Central memory CD8-positive, alpha-beta T cell (primary cell): ENCODE measurements around the gene TIMP4.

Experiments used
- ATAC-seq: fragments of 150-1000 bp; cut with Tn5 transposase; replicated peaks from 2 replicates; pipeline ENCODE4 v1.10.0; 2022; ENCODE audit warnings: mild to moderate bottlenecking, moderate FRiP score, moderate number of reproducible peaks; ENCODE audit not compliant: poor library complexity, severe bottlenecking; ENCODE audit errors: extremely low read depth
- DNase-seq, 2 donors: peaks; one replicate each; pipeline ENCODE4 v3.0.0; 2021; ENCODE audit warnings: low spot score in 2 of 2
- H3K27ac Mint-ChIP-seq: one replicate; pipeline ENCODE4 v1.8.0; 2022; ENCODE audit warnings: low read depth, mild to moderate bottlenecking, moderate library complexity, mixed read lengths
- H3K27me3 Mint-ChIP-seq: one replicate; pipeline ENCODE4 v1.8.0; 2022; ENCODE audit warnings: mixed read lengths
- H3K36me3 Mint-ChIP-seq: one replicate; pipeline ENCODE4 v1.8.0; 2022; ENCODE audit warnings: mild to moderate bottlenecking, moderate library complexity, mixed read lengths; ENCODE audit not compliant: insufficient read depth
- H3K4me1 Mint-ChIP-seq: one replicate; pipeline ENCODE4 v1.8.0; 2022; ENCODE audit warnings: mixed read lengths
- H3K4me3 Mint-ChIP-seq: one replicate; pipeline ENCODE4 v1.8.0; 2022; ENCODE audit warnings: mild to moderate bottlenecking, moderate library complexity, mixed read lengths
- H3K9me3 Mint-ChIP-seq: one replicate; pipeline ENCODE4 v1.8.0; 2022; ENCODE audit warnings: mixed read lengths

The TIMP4 gene

DNA sequence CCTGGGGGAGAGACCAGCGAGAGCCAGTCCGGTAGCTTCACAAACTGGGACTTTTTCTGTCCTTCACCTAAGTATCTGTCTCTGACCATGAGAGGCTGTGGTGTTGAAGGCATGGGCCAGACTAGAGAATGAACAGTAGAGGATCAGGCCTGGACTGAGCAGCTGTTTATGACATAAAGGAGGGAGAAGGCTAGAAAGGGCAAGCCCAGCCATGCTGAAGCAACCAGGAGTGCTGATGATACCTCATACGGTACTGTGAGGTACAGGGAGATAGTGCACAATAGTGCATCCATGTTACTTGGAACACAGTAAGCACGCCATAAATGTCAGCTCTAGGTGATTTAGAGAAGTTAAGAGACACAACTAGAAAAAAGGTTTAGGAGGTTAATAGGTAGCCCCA, 22.6 kb upstream of the TIMP4 start:
- Mint-ChIP-seq H3K27me3 (no peaks in the 10 kb centered on the region), H3K4me3 (no peak overlapping the region), H3K4me1 (no peaks in the 10 kb centered on the region), H3K36me3 (no peaks in the 10 kb centered on the region), H3K9me3 (no peaks in the 10 kb centered on the region), H3K27ac (no peak overlapping the region)
- DNase-seq = no peak
- ATAC-seq = no peak

DNA sequence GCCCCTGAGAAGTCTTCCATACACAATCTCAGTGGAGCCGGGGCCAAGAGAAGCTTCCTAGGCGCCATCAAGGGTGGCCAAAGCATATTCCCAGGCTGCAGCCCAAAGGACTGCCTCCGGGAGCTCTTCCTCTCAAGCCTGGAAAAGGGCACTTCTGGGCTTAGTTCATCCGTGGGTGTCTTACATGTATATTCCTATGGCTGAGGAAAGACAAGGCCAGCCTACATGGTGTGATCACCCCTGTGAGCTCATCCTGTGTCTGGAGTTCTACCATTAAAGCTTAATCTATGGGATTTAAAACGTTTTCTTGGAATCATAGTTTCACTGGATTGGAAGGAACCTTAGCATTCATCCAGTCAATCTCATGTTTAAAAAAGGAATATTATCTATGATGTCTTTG, 21.9 kb upstream of the TIMP4 start:
- no peak for DNase-seq
- H3K9me3 Mint-ChIP-seq = no peaks in the 10 kb centered on the region
- H3K36me3 Mint-ChIP-seq = no peaks in the 10 kb centered on the region
- H3K4me3 Mint-ChIP-seq = no peak overlapping the region
- ATAC-seq = no peak
- H3K27ac Mint-ChIP-seq = no peak overlapping the region
- no peaks in the 10 kb centered on the region for H3K27me3 Mint-ChIP-seq
- no peaks in the 10 kb centered on the region for H3K4me1 Mint-ChIP-seq

DNA sequence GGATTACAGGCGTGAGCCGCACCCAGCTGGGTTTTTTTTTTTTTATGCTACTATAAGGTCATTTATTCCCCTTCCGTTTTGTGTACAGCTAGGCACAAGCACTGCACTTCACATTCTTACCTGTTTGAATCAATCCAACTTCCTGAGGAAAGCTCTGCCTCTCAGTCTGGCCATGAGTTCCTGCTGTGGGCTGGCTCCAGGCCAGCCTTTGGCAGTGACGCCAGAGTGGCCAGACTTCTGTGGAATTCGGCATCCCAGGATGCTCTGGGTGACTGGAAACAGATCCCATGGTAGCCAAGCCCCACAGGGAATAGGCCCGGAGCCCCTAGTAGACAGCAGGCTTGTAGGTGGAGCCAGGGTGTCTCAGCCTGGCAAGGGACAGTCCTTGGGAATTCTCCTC, 21.5 kb upstream of the TIMP4 start:
- no peak overlapping the region for H3K4me3 Mint-ChIP-seq
- no peak for DNase-seq
- no peak for ATAC-seq

DNA sequence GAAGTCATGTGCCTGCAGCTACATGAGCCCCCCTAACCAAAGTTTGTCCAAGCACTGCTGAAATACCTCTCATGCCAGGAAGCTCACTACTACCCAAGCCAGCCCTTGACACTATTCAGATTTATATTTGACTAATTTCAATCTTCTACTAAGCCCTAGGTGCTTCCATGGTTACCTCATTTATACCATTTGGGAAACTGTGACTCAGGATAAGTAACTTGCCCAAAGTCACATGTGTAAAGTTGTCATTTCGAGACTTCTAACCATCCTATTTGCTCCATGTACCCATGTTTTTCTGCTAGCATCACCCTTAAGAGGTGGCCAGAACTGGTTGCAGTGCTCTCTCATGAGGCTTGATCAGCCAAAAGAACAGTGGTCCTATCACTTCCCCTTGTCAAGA, 20.7 kb upstream of the TIMP4 start:
- Mint-ChIP-seq H3K27me3 (no peaks in the 10 kb centered on the region), H3K36me3 (no peaks in the 10 kb centered on the region), H3K4me3 (no peak overlapping the region), H3K4me1 (no peaks in the 10 kb centered on the region), H3K27ac (no peak overlapping the region), H3K9me3 (no peaks in the 10 kb centered on the region)
- no peak for ATAC-seq
- no peak for DNase-seq

More for the DNA sequence above, 21.5 kb upstream of the TIMP4 start:
- H3K27me3 Mint-ChIP-seq = no peaks in the 10 kb centered on the region
- H3K27ac Mint-ChIP-seq = no peak overlapping the region
- H3K9me3 Mint-ChIP-seq = no peaks in the 10 kb centered on the region
- no peaks in the 10 kb centered on the region for H3K36me3 Mint-ChIP-seq
- H3K4me1 Mint-ChIP-seq = no peaks in the 10 kb centered on the region

DNA sequence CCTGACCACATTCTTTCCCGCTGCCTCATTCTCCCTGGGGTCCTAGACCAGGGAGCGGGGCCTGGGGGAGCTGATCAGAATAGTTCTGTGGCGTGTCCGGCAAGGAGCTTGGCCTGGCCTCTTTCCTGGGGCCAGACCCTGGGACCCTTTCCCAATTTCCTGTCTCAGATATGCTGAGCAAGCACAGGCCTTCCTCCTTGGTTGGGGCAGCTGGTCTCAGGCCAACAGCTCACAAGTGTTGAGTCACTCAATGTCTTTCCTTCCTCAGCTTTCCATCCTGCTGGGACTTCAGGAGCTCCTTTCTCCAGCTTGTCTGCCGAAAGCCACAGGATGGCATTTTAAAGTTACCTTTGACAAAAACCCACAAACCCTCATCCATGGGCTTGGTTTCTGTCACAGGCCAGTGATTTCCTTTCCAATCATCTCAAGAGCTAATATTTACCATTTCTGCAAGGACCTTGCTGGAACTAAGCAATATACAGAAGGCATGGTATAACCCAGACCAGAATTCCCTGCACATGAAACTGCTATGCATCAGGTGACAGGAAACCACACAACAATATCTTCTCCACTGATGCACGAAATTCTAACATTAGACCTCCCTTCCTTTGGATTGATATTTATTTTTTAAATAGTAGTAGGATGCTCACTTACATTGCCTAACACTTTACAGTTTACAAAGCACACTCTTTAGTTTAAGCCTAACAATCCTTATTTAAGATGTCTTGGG, 19.5 kb upstream of the TIMP4 start:
- ATAC-seq = no peak
- H3K27me3 Mint-ChIP-seq = no peaks in the 10 kb centered on the region
- no peak overlapping the region for H3K4me3 Mint-ChIP-seq
- no peak for DNase-seq
- H3K27ac Mint-ChIP-seq = no peak overlapping the region
- H3K9me3 Mint-ChIP-seq = peaks cover 3% of the 10 kb centered on the region
- no peaks in the 10 kb centered on the region for H3K36me3 Mint-ChIP-seq
- H3K4me1 Mint-ChIP-seq = no peaks in the 10 kb centered on the region

DNA sequence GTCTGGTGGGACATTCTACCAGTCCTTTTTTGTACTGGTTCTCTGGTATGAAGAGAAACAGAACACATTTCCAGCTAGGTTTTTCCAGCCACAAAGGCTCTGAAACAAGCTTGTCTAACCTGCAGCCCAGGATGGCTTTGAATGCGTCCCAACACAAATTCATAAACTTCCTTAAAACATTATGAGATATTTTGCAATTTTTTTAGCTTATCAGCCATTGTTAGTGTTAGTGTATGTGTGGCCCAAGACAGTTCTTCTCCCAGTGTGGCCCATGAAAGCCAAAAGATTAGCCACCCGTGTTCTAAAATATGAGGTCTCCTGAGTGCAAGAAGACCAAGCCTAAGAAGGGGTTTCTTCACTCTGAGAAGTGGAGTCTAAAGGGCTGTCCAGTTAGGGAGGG, 18.4 kb upstream of the TIMP4 start:
- no peaks in the 10 kb centered on the region for H3K4me1 Mint-ChIP-seq
- ATAC-seq = no peak

DNA sequence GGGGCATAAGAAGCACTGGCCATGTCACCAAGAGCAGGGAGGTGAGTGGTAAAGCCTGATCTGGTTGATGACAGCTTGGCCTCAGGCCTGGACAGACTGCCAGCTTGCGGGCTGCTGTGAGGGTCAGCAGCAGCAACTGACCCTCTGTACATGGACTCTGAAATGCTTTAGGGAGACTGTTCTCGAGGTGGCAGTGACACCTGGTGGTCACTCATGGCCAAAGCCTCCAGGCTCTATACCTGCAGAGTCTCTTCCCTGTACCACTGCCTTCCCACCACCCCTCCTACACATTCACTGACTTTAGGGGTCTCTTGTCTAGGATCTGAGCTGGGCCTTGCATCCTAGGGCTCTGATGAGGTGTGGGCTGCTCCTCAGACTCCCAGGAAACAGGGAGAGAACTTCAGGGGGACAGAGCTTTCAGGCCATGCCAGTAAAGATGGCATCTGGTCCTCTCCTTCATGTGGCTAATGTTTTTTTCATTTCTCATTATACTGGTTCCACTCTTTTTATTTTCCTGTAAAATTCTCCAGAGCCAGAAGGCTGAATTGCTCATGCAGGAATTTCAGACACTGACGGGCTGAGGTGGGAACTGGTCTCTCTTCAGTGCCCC, 17.2 kb upstream of the TIMP4 start:
- Mint-ChIP-seq H3K4me1 (no peaks in the 10 kb centered on the region), H3K27me3 (no peaks in the 10 kb centered on the region)

More for the DNA sequence above, 18.4 kb upstream of the TIMP4 start:
- Mint-ChIP-seq H3K27me3 (no peaks in the 10 kb centered on the region), H3K36me3 (no peaks in the 10 kb centered on the region), H3K27ac (no peak overlapping the region), H3K4me3 (no peak overlapping the region), H3K9me3 (peaks cover 9% of the 10 kb centered on the region)
- no peak for DNase-seq

DNA sequence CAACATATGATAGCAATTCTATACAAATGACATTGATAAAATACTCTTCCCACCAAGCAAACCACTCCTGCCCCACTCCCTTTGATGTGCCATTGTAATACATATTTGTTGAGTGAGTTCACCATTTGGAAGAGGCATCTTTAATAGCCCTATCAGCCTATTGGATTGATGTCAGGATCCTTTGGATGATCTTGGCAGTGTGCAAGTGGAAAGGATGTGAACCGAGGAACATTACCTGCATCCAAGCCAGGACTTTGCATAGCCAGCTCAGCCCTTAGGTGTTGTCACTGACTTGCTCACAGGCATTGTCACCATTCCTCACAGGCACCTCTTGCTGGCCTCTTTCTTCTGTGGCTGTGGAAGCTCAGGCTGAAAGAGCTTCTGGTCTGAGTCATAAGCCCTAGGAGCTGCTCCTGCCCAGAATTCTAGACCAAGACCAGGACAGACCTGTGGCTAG, 16.5 kb upstream of the TIMP4 start:
- ATAC-seq (no peak), DNase-seq (no peak)
- no peak overlapping the region for H3K4me3 Mint-ChIP-seq
- no peaks in the 10 kb centered on the region for H3K4me1 Mint-ChIP-seq
- no peaks in the 10 kb centered on the region for H3K27me3 Mint-ChIP-seq
- no peaks in the 10 kb centered on the region for H3K36me3 Mint-ChIP-seq
- H3K9me3 Mint-ChIP-seq = peaks cover 11% of the 10 kb centered on the region
- H3K27ac Mint-ChIP-seq = no peak overlapping the region

More for the DNA sequence above, 17.2 kb upstream of the TIMP4 start:
- peaks cover 11% of the 10 kb centered on the region for H3K9me3 Mint-ChIP-seq
- DNase-seq = no peak
- no peak overlapping the region for H3K4me3 Mint-ChIP-seq
- no peaks in the 10 kb centered on the region for H3K36me3 Mint-ChIP-seq
- ATAC-seq = no peak
- H3K27ac Mint-ChIP-seq = no peak overlapping the region

DNA sequence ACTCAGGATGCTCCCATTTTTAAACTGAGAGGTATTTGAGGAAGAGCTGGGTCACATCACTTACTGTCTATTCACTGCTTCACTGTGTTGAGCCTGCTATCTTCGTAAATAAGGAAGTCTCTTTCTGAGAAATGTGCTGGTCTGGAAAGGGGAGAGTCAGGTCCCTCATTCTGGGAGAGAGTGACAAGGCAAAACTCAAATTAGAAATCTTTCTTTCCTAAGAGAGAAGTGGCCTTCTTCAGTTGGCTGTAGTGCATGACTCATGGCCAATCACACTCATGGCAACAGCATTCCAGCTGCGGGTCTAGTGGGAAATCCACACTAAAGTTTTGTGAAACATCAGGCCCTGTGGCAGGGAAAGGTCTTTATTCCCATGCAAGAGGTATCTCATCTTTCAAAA, 11.5 kb upstream of the TIMP4 start:
- Mint-ChIP-seq H3K36me3 (no peaks in the 10 kb centered on the region), H3K4me1 (no peaks in the 10 kb centered on the region), H3K4me3 (no peak overlapping the region), H3K9me3 (peaks cover 11% of the 10 kb centered on the region), H3K27me3 (no peaks in the 10 kb centered on the region), H3K27ac (no peak overlapping the region)
- DNase-seq = no peak
- ATAC-seq = no peak

DNA sequence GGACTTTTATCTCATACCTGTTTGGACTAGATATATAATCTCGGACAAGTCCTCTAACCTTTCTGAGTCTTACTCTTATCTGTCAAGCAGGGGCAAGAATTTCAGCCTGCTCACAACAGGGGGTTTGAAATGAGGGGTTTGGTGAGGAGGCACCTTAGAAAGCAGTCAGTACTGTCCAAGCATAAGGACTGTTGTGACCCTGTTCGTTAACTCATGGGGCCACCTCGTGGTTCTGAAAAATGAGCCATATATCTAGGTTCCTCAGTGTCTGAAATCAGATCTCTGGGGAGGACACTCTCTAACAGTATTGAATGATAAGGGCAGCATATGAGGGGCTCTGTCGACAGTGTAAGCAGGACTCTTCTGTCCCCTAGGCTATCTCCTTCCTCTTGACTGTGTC, 7.2 kb upstream of the TIMP4 start:
- Mint-ChIP-seq H3K27me3 (no peaks in the 10 kb centered on the region), H3K27ac (no peak overlapping the region), H3K4me3 (no peak overlapping the region), H3K36me3 (no peaks in the 10 kb centered on the region), H3K4me1 (no peaks in the 10 kb centered on the region), H3K9me3 (no peaks in the 10 kb centered on the region)
- ATAC-seq = no peak
- DNase-seq = no peak

DNA sequence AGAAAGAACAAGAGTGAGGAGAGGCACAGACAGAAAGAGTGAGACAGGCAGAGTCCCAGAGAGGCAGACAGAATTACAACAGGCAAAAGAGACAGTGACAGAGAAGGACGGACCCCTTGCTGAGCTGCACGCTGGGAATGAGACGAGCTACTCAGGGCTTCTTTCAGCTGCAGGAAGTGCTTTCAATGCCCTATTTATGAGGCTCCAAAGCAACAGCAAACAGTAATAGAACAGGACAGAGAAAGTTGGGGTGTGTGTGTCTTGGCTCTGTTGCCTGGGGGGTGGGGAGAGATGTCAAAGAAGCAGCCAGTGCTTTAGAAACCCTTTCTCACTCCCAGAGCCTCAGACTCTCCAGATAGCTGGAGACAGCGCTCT, 502 bp upstream of the TIMP4 start:
- H3K27me3 Mint-ChIP-seq = peaks cover 28% of the 10 kb centered on the region
- H3K4me3 Mint-ChIP-seq = no peak overlapping the region
- no peak overlapping the region for H3K27ac Mint-ChIP-seq
- H3K4me1 Mint-ChIP-seq = no peaks in the 10 kb centered on the region
- no peak for ATAC-seq
- DNase-seq = no peak
- no peaks in the 10 kb centered on the region for H3K36me3 Mint-ChIP-seq
- H3K9me3 Mint-ChIP-seq = no peaks in the 10 kb centered on the region

DNA sequence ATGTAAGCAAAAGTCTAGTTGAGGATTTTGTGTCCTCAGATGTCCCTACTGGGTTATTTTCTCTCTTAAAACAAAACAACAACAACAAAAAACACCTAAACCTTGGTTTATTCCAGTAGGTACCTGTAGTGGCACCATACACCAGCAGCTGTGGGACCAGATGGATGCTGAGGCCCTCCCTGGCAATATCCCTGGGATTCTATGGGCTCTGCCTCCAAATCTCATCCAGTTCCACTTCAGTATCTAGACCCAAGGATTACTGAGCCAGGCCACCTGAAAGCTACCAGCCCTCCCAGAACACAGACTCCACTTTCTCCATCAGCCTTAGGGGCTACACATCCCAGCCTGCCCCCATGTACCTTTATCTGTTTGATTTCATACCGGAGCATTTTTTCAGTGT, 1.7 kb downstream of the TIMP4 start:
- peaks cover 40% of the 10 kb centered on the region for H3K27me3 Mint-ChIP-seq
- no peaks in the 10 kb centered on the region for H3K9me3 Mint-ChIP-seq
- no peak overlapping the region for H3K27ac Mint-ChIP-seq

DNA sequence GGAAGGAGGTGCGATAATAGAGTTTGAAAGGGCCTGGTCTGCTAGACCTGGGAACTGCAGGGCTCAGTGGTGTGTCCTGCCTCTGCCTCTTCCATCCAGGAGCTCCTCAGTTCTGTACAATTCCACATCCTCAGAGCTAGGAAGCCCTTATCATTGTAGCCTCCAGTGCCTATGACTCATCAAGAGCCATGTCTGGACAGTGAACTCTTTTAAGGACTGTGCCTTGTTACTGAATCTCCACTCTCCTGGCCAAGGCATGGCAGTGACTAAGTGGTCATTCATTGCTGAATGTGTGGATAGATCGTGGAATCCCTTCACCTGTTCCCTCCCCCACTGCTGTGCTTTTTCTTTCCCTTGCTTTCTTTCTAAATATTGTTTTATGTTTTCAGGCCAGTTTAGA, 2.9 kb downstream of the TIMP4 start:
- Mint-ChIP-seq H3K27me3 (peaks cover 44% of the 10 kb centered on the region), H3K36me3 (no peaks in the 10 kb centered on the region), H3K27ac (no peak overlapping the region), H3K4me3 (no peak overlapping the region), H3K9me3 (no peaks in the 10 kb centered on the region), H3K4me1 (no peaks in the 10 kb centered on the region)
- ATAC-seq = no peak
- DNase-seq = no peak

More for the DNA sequence above, 1.7 kb downstream of the TIMP4 start:
- H3K4me3 Mint-ChIP-seq = no peak overlapping the region
- no peaks in the 10 kb centered on the region for H3K4me1 Mint-ChIP-seq
- ATAC-seq = no peak
- DNase-seq = no peak
- H3K36me3 Mint-ChIP-seq = no peaks in the 10 kb centered on the region
